Stimulated activated CD8-positive, alpha-beta memory T cell treated with anti-CD3 and anti-CD28 coated beads, Interleukin-15, amount 100 ng/mL, for 4 hours (primary cell): ENCODE data around the gene CBLL2.
"Not testable (repeated sequence)": the region's sequence is repeated elsewhere in the genome, so short reads cannot be mapped to it uniquely, and the experiment has no call there.

ENCODE experiments used
- DNase-seq, 2 donors: peaks; one replicate each; pipeline ENCODE4 v3.0.0-alpha.2; 2020; ENCODE audit warnings: low read depth in 2 of 2

Gene CBLL2, protein sequence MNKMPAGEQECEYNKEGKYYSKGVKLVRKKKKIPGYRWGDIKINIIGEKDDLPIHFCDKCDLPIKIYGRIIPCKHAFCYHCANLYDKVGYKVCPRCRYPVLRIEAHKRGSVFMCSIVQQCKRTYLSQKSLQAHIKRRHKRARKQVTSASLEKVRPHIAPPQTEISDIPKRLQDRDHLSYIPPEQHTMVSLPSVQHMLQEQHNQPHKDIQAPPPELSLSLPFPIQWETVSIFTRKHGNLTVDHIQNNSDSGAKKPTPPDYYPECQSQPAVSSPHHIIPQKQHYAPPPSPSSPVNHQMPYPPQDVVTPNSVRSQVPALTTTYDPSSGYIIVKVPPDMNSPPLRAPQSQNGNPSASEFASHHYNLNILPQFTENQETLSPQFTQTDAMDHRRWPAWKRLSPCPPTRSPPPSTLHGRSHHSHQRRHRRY

DNA sequence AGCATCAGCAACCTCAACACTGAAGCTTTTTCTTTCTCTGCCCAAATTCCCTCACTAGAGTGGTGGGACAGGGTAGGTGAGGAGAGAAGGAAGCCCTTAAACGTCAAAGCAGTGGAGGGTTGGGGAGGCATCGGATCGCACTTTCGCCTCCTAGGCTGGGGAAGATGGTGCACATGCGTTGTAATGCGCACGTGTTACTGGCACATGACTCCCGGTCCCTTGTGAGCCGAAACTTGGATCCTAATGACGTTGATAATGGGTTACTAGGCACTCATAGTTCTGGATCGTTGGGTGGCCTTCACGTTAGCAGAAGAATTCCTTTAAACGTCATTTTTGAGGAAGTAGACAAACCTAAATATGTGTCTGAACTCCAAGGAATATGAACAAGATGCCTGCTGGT lies at the start of gene CBLL2:
TSS of gene CBLL2 (plus strand) at position 301 of the 400 bp plus-strand sequence. CDS start at position 380, 79 bp downstream.
- no peak for DNase-seq

DNA sequence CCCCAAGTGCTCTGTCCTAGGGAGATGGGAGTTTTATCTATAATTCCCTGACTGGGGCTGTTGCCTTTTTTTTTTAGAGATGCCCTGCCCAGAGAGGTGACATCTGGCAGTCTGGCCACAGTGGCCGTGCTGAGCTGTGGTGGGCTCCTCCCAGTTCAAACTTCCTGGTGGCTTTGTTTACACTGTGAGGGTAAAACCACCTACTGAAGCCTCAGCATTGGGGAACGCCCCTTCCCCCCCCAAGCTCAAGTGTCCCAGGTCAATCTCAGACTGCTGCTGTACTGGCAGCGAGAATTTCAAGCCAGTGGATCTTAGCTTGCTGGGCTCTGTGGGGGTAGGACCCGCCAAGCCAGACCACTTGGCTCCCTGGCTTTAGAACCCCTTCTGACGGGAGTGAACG lies 38.3 kb upstream of the CBLL2 start:
- no peak for DNase-seq

DNA sequence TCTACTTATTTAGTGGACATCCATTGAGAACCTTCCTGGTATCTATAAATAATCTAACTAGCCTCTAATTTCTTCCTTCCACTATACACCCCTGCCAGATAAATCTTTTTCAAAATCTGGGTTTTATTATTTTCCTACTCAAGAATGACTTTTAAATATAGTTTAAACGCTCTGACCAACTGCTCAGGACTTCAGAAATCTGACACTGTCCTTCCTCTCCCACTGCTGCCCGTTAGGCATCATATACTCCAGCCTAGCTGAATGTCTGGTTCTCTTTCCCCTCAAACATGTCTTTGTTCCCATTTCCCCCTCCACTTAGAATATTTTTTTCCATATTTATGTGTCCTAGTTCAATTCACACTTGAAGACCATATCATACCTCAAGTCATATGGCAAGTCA lies 35.2 kb upstream of the CBLL2 start:
- no peak for DNase-seq

DNA sequence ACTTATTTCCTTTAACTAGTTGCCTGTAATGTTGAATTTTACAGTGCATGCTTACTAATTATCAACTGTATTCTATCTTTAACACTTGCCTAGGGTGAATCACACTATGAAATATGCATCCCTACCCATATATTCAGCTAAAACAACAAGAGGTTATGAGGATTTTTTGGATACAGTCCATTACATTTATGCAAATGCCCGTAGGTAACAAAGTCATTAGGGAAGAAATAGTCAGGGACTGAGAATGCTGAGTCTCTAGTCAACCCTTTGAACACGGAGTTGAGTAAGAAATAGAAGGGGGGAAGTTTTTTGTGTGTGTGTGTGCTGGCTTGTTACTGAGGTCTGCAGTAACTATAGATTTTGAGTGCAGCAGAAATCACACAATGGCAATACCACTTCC lies 26.1 kb upstream of the CBLL2 start:
- no peak for DNase-seq

DNA sequence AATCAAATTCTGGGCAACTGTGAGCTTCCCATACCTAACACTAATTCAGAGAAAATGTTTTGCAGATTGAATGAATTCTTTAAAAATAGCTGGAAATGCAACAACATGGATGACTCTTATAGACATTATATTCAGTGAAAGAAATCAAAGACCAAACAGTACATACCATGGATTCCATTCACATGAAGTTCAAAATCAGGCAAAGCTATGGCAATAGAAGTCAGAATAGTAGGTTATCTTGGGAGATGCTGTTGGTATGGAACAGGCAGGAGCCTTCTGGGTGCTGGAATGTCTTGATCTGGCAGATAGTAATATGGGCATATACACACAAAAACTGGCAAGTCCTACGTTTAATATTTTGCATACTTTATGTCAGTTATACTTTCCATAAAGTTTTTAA lies 25.5 kb upstream of the CBLL2 start:
- no peak for DNase-seq

DNA sequence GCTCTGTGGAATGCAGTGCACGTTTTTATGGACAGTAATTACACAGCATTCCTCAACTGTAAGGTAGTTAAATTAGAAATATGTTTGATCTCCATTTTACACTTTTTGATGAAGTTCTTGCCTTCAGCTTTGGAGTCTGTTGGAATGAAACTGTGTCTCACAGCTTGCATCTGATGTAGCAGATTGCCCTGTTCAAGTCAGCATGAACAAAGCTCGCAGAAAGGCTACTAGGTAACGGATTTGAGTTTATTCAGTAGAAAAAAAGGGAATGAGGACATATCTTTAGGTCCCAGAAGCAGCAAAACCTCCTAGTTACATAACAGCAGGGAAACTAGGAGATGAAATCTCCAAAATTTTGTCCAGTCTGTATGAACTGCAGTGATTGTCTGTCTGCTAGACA lies 24.3 kb upstream of the CBLL2 start:
- no peak for DNase-seq

DNA sequence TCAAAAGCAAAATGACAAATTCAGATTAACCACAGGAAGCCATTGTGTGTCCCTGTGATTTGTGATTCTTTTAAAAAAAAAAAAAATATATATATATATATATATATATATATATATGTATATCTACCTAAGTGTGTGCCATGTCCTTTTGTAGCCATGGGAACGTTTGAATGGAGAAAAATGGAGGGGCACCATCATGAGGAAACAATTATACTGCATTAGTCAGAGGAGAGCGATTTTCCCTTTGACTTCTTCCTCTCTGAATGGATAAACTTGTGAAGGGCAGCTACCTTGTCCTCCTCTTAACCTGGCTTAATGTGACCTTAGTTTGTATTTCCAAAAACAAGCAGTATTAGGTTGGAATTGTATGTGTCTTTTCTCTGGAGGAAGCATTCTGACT lies 23.3 kb upstream of the CBLL2 start:
- no peak for DNase-seq

DNA sequence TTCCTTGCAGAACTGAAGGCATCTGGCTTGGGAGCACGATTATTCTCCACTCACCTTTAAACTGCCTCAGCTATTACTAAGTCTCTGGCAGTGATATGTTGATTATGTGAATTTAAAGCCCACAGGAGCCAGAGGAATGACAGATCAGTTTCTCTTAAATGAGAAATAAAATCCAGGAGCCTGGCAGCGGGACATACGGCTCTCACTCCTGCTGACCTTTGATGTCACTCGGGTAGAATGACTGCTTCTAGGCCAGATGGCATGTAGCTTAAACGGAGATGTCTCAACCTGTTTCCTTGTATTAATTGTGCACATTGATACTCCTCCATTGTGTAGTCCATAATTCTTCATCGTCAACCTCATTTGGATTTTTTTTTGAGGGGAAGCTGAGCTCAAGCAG lies 4.0 kb upstream of the CBLL2 start:
- DNase-seq: no peak

DNA sequence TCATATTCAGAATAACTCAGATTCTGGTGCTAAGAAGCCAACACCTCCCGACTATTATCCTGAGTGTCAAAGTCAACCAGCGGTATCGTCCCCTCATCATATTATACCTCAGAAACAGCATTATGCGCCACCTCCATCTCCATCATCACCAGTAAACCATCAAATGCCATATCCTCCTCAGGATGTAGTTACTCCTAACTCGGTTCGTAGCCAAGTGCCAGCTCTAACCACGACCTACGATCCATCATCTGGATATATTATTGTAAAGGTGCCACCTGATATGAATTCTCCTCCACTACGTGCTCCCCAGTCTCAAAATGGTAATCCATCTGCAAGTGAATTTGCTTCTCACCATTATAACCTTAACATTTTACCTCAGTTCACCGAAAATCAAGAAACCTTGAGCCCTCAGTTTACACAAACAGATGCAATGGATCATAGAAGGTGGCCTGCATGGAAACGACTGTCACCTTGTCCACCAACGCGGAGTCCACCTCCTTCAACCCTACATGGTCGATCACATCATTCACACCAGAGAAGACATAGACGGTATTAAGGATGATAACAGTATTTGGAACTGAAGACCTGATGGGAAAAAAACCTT lies 1.1 kb downstream of the CBLL2 start:
- no peak for DNase-seq

DNA sequence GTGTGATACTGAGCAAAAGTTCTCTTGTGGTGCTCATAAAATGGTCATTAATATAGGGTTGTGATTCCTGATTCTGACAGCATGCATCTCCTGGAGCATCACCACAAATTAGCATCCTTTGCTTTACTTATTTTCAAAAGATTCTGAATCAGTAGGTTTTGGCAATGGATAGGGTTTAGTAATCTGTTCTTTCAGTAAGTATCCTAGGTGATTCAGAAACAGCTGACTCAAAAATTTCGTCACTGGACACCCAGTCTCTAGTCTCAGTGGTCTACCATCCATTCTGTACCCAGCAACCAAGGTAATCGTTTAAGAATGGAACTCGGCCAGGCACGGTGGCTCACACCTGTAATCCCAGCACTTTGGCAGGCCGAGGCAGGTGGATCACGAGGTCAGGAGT lies 4.1 kb downstream of the CBLL2 start:
- no peak for DNase-seq

DNA sequence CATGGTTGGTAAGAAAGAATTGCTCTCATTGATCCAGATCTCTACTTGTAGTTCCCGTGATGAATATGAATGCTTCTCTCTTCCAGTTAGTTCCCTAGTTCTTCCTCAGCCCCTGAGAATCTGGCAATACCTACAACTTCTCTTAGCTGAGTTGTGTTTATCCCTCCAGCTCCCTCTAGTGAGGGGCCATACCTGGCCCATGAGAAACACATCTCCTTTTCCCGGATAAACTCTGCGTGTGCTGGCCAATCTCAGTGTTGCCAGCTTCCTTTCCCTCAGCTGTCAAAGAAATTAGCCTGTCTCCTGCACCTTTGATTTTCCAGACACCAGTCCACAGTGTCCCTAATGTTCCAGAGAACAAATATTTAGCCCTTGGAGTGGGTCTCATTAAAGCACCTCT lies 5.7 kb downstream of the CBLL2 start:
- no peak for DNase-seq

DNA sequence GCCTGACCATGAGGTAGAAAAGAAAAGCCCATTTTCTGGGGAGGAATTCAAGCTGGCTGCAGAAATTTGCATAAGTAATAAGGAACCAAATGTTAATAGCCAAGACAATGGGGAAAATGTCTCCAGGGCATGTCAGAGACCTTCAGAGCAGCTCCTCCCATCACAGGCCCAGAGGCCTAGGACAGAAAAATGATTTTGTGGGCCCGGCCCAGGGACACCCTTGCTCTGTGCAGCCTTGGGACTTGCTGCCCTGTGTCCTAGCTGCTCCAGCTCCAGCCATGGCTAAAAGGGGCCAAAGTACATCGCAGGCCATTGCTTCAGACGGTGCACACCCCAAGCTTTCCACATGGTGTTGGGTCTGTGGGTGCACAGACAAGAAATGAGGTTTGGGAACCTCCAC lies 16.5 kb downstream of the CBLL2 start:
- not testable (repeated sequence) for DNase-seq

DNA sequence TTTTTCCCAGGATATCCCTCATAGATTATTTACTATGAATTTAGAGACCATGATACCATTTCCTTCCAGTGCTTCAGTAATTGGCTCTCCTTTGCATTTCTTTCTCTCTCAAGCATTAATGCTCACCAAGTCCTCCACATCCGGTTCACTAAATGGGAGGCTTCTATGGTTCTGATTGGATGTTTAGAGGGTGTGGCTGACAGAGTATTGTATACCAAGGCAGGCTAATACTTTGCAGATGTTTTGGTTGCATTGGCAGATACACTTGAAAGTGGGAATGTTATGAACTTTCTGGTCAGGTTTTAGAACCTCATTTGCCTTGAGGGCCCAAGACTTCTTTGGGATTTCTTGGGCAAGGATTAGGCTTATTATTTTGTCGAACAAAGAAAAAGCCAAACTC lies 24.2 kb downstream of the CBLL2 start:
- no peak for DNase-seq

DNA sequence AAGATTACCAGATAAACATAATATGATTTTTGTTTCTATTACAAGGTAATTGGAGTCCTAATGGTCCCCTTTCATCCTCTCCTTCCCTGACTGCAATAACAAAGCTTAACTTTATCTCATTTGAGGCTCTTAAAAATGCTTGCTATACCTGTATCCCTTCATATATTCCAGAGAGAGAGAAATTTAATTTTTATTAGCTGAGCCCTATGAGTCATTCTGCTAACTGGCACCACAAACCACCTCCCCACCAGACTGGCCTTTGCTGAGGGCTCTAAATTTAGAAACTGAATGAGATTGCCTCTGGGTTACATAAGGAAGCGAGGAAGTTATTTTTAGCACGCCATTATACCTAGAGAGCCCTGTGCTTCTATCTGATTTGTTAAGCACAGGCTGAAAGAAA lies 27.4 kb downstream of the CBLL2 start:
- no peak for DNase-seq

DNA sequence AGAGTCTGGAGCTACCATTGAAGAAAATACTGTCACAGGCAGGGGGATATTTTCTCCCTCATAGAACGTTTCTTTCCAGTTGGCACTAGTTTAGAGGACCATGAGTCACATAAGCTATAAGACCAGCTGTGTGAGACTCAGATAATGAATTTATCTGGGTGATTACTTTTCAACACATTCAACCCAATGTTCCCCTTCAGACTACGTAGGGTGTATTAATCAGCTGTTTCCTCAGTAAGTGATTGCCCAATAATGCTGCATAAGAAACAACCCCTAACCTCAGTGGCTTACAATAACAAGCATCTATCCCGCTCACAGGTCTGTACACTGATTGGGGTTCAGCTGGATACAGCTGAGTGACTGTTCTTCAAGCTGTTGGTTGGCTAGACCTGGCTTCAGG lies 38.1 kb downstream of the CBLL2 start:
- DNase-seq: no peak

DNA sequence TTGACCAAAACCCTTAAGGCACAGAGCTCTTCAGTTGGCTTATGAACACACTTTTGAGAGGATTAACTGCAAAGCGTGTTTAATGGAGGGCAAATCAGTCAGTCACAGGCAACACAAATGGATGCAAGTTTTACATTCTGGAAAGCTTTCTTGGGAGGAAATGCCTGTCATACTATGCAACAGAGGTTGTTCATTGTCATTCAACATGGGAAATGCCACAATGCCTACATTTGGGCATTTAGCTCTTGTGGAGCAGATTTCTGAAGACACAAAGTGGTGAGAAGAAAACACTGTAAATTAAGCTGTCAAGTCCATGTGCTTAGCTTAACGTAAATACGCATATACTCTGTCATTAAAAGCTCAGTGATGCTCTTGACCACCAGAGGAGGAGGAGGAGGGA lies 41.1 kb downstream of the CBLL2 start:
- DNase-seq: no peak

DNA sequence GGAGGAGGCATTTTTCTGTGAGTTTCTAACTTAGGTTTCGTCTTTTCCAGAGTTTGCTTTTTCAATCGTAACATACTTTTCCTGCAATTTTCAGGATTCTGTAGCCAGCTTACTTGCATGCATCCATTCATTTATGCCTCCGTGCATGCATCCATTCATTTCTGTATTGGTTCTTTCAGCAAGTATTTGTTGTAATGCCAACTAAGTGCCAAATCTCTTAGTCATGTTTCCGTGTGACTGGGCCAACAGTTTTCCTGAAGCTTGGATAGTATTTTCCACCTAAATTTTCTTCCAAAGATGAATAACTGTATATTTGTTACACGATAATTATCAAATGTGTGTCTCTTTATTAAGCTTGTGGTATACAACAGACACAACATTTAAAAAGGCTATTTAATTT lies 41.5 kb downstream of the CBLL2 start:
- no peak for DNase-seq

DNA sequence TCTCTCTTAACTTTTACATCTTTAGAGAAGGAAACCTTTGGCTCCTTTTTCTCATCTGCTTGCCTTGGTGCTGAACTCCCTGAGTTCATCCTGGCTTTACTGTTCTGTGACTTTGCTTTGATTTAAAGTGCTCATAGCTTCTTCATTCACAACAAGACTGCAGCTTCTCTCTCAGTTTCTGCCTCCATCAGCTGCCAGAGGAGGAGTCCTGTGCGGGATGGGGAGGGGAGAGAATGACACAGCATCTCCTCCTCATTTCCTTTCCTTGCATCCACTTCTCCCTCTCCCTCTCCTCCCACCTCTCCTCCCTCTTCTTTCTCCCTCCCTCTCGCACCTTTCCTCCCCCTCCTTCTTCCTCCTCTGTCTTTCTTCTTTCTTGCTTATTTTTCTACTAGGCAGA lies 42.0 kb downstream of the CBLL2 start:
- no peak for DNase-seq

DNA sequence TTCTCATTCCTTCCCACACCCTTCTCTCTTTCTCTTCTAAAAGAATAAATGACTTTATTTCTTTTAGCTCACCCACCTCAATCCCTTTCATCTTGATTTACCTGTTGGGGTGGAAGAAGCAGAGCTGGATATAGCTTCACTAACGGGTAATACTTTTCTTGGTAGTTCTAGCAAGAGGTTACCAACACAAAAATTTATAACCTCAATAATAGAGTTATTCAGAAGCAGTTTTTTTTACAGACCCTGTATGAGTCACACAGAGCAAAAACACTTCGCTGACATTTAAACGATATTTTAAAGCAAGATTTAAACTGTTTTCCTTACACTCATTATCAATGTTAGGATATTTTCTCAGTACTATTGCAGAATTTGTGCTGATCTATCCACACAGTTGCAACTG lies 42.4 kb downstream of the CBLL2 start:
- DNase-seq: no peak

DNA sequence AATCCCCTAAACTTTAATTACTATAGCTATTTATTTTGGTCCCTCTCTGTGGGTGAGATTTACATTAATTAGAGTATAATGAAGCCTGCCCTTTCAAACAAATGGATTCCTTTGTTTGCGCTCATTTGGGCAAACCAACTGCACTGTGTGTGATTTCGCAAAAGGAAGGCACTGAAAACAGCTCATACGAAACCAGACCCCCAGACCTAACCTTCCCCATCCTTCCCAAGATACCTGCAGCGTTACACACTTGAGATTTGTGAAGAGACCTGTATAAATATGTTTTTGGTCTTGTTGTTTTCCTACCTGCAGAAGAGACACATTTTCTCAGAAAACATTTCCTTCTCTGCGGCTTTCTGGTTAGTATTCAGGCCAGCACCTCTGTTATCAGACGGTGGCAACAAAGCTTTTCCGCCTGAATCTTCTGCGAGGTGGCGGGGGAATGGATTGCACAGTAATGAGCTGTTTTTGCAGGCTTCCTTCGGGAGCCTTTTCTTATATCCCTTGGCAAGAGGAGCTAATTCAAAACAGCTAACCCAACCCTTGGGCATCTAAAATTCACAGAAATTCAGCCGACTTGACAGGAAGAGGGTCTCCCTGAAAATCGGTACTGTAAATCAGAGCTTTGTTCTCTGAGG lies 47.6 kb downstream of the CBLL2 start:
- no peak for DNase-seq

DNA sequence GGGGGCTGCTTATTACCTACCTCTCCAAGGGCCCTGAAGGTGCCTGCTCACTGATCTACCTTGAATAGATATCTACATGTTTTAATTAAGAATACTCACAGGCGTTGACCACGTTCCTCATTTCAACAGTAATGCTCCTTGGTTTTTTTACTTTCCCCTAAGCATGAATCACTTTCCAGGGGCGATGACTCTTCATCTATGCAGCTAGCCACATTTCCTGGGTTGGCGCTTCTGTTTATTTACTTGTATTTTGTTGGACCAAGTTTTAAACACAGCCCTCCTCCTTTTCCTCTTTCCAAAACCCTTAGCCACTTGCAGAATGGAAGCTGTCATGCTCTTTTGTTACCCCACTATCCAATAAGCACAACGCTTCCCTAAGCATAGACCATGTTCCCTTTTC lies 50.8 kb downstream of the CBLL2 start:
- no peak for DNase-seq
